Neural progenitor cell (in vitro differentiated cells): ENCODE measurements around the gene AGO3. TPM values are rescaled to one million over a fixed set of nuclear protein-coding genes. Genes with fewer than 3 reads are reported as not detected.
"Not testable (repeated sequence)": the region's sequence is repeated elsewhere in the genome, so short reads cannot be mapped to it uniquely, and the experiment has no call there.

ENCODE experiments used
- DNase-seq: peaks from one replicate; pipeline ENCODE4 v3.0.0-alpha.2; 2016; ENCODE audit warnings: low spot score
- H2AFZ ChIP-seq: fragments of 200-600 bp; sonication (generic); replicated peaks from 2 replicates; pipeline ENCODE4 v1.6.1; 2016; ENCODE audit warnings: antibody characterized with exemption
- H3F3A ChIP-seq: fragments of 200-600 bp; sonication (generic); 2 replicates; pipeline ENCODE4 v1.6.1; 2016; ENCODE audit warnings: antibody characterized with exemption, low read depth
- H3K27ac ChIP-seq: fragments of 200-600 bp; sonication (generic); 2 replicates; pipeline ENCODE4 v1.5.1; 2016; ENCODE audit warnings: mild to moderate bottlenecking
- H3K27me3 ChIP-seq: fragments of 200-600 bp; sonication (generic); 2 replicates; pipeline ENCODE4 v1.6.1; 2016; ENCODE audit warnings: mild to moderate bottlenecking, moderate library complexity
- H3K36me3 ChIP-seq: fragments of 200-600 bp; sonication (generic); 2 replicates; pipeline ENCODE4 v1.5.1; 2016
- H3K4me1 ChIP-seq: fragments of 200-600 bp; sonication (generic); 2 replicates; pipeline ENCODE4 v1.6.1; 2016; ENCODE audit warnings: mixed run types
- H3K4me2 ChIP-seq: fragments of 200-600 bp; sonication (generic); 2 replicates; pipeline ENCODE4 v1.6.1; 2016
- H3K4me3 ChIP-seq: fragments of 200-600 bp; sonication (generic); 2 replicates; pipeline ENCODE4 v1.5.1; 2016
- H3K79me2 ChIP-seq: fragments of 200-600 bp; sonication (generic); 2 replicates; pipeline ENCODE4 v1.6.1; 2016; ENCODE audit warnings: low read depth
- H3K9ac ChIP-seq: fragments of 200-600 bp; sonication (generic); 2 replicates; pipeline ENCODE4 v1.6.1; 2016
- H3K9me3 ChIP-seq: fragments of 200-600 bp; sonication (generic); 2 replicates; pipeline ENCODE4 v1.5.1; 2016; ENCODE audit warnings: low read depth
- H4K20me1 ChIP-seq: fragments of 200-600 bp; sonication (generic); 2 replicates; pipeline ENCODE4 v1.6.1; 2016; ENCODE audit warnings: low read depth
- H3K27ac Mint-ChIP-seq: 3 replicates; pipeline ENCODE4 v1.8.0; 2021; ENCODE audit warnings: mixed read lengths
- H3K27me3 Mint-ChIP-seq: 2 replicates; pipeline ENCODE4 v1.8.0; 2022; ENCODE audit warnings: low read depth, mild to moderate bottlenecking, inconsistent platforms, moderate library complexity, mixed read lengths; ENCODE audit not compliant: insufficient read depth
- H3K36me3 Mint-ChIP-seq: 3 replicates; pipeline ENCODE4 v1.8.0; 2021; ENCODE audit warnings: mixed read lengths
- H3K4me1 Mint-ChIP-seq: 3 replicates; pipeline ENCODE4 v1.8.0; 2021; ENCODE audit warnings: mixed read lengths
- H3K4me3 Mint-ChIP-seq: 3 replicates; pipeline ENCODE4 v1.8.0; 2021; ENCODE audit warnings: mild to moderate bottlenecking, moderate library complexity, mixed read lengths
- H3K9me3 Mint-ChIP-seq: 3 replicates; pipeline ENCODE4 v1.8.0; 2020; ENCODE audit warnings: mixed read lengths
- EZH2 ChIP-seq: fragments of 200-600 bp; sonication (generic); IDR thresholded peaks from 2 replicates; pipeline ENCODE4 v1.6.1; 2017; ENCODE audit warnings: antibody characterized with exemption, mild to moderate bottlenecking, moderate library complexity
- EZH2phosphoT487 ChIP-seq: fragments of 200-600 bp; sonication (generic); IDR thresholded peaks from 2 replicates; pipeline ENCODE4 v1.6.1; 2017; ENCODE audit warnings: antibody characterized with exemption
- total RNA-seq: library from RNA; depleted of rRNA; stranded (reverse); fragments of >200 nt; gene quantifications from 2 replicates; pipeline ENCODE4 v1.2.3, GENCODE V29; 2015; ENCODE audit warnings: low replicate concordance
- TF ChIP-seq, protein P1 (sequence below): fragments of 200-600 bp; sonication (generic); IDR thresholded peaks from 2 replicates; pipeline ENCODE4 v1.5.1; 2017; ENCODE audit warnings: antibody characterized with exemption, mild to moderate bottlenecking

AGO3 gene
- total RNA-seq, 1 donor from 2014 or later, result 45.2 TPM

GRCh38 chr1:35968396-35968795 is 37.5 kb downstream of the AGO3 start:
- H4K20me1 ChIP-seq, result no peaks in the 10 kb centered on the region
- H3K27ac ChIP-seq, result no peak overlapping the region
- no peaks in the 10 kb centered on the region for H3K4me1 ChIP-seq
- H3F3A ChIP-seq, result no peaks in the 10 kb centered on the region
- H3K79me2 ChIP-seq, result peaks cover 22% of the 10 kb centered on the region
- no peak overlapping the region for H3K4me2 ChIP-seq
- no peak for DNase-seq
- H3K27me3 ChIP-seq, result no peaks in the 10 kb centered on the region
- no peak overlapping the region for H3K4me3 ChIP-seq
- Mint-ChIP-seq H3K27ac (no peak overlapping the region), H3K36me3 (peaks cover 18% of the 10 kb centered on the region), H3K9me3 (no peaks in the 10 kb centered on the region), H3K4me3 (no peak overlapping the region), H3K4me1 (no peaks in the 10 kb centered on the region), H3K27me3 (no peaks in the 10 kb centered on the region)
- H3K9me3 ChIP-seq, result no peaks in the 10 kb centered on the region
- no peak overlapping the region for H3K9ac ChIP-seq
- no peak overlapping the region for H2AFZ ChIP-seq
- no peak for TF ChIP-seq EZH2
- TF ChIP-seq, protein P1, sequence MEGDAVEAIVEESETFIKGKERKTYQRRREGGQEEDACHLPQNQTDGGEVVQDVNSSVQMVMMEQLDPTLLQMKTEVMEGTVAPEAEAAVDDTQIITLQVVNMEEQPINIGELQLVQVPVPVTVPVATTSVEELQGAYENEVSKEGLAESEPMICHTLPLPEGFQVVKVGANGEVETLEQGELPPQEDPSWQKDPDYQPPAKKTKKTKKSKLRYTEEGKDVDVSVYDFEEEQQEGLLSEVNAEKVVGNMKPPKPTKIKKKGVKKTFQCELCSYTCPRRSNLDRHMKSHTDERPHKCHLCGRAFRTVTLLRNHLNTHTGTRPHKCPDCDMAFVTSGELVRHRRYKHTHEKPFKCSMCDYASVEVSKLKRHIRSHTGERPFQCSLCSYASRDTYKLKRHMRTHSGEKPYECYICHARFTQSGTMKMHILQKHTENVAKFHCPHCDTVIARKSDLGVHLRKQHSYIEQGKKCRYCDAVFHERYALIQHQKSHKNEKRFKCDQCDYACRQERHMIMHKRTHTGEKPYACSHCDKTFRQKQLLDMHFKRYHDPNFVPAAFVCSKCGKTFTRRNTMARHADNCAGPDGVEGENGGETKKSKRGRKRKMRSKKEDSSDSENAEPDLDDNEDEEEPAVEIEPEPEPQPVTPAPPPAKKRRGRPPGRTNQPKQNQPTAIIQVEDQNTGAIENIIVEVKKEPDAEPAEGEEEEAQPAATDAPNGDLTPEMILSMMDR, result no peak
- no peaks in the 10 kb centered on the region for H3K36me3 ChIP-seq

DNA sequence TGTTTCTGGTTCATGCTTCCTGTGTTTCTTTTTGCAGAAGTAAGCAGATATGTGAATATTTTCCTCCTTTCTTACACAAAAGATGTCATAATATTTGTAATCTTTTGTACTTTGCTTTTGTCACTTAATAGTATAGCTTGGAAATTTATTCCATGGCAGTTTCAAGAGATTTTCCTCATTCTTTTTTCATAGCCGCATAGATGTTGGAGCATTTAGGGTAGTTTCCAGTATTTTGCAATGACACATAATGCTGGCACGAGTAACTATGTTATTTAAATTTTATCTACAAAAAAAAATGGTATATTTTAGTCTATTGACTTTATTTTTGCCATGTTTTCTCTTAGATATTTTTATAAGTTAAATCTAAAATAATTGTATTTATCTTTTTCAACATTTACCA is 40.7 kb downstream of the AGO3 start:
- no peak for DNase-seq
- H3K4me3 ChIP-seq, result no peak overlapping the region
- H3K79me2 ChIP-seq, result peaks cover 9% of the 10 kb centered on the region
- H3K27me3 ChIP-seq, result no peaks in the 10 kb centered on the region
- H3K4me1 ChIP-seq, result no peaks in the 10 kb centered on the region
- peaks cover 18% of the 10 kb centered on the region for H3K36me3 ChIP-seq
- no peak overlapping the region for H3K4me2 ChIP-seq
- H3K4me1 Mint-ChIP-seq, result no peaks in the 10 kb centered on the region
- no peak for TF ChIP-seq EZH2
- H3F3A ChIP-seq, result no peaks in the 10 kb centered on the region
- no peak overlapping the region for H3K27ac ChIP-seq
- H4K20me1 ChIP-seq, result no peaks in the 10 kb centered on the region
- no peak overlapping the region for H3K27ac Mint-ChIP-seq
- H3K36me3 Mint-ChIP-seq, result peaks cover 28% of the 10 kb centered on the region
- no peaks in the 10 kb centered on the region for H3K27me3 Mint-ChIP-seq
- no peak overlapping the region for H2AFZ ChIP-seq
- H3K9ac ChIP-seq, result no peak overlapping the region
- no peak overlapping the region for H3K4me3 Mint-ChIP-seq
- H3K9me3 Mint-ChIP-seq, result no peaks in the 10 kb centered on the region
- no peaks in the 10 kb centered on the region for H3K9me3 ChIP-seq

- not testable (repeated sequence) for H2AFZ ChIP-seq
Measured at GRCh38 chr1:35972631-35973030, 41.7 kb downstream of the AGO3 start.

GRCh38 chr1:35980090-35980489 is 49.2 kb downstream of the AGO3 start:
- Histone ChIP-seq H3K27me3 (no peaks in the 10 kb centered on the region), H3K4me3 (no peak overlapping the region), H3K4me2 (no peak overlapping the region), H2AFZ (no peak overlapping the region), H4K20me1 (no peaks in the 10 kb centered on the region), H3F3A (no peaks in the 10 kb centered on the region), H3K36me3 (peaks cover 15% of the 10 kb centered on the region), H3K79me2 (peaks cover 4% of the 10 kb centered on the region), H3K4me1 (no peaks in the 10 kb centered on the region), H3K27ac (no peak overlapping the region), H3K9ac (no peak overlapping the region), H3K9me3 (no peaks in the 10 kb centered on the region)
- Mint-ChIP-seq H3K27me3 (peaks cover 3% of the 10 kb centered on the region), H3K27ac (no peak overlapping the region), H3K36me3 (peaks cover 8% of the 10 kb centered on the region), H3K4me3 (no peak overlapping the region), H3K9me3 (no peaks in the 10 kb centered on the region), H3K4me1 (no peaks in the 10 kb centered on the region)
- DNase-seq, result no peak
- TF ChIP-seq, protein P1, result no peak
- TF ChIP-seq EZH2phosphoT487 (no peak), EZH2 (no peak)

More at GRCh38 chr1:35972631-35973030, 41.7 kb downstream of the AGO3 start:
- H4K20me1 ChIP-seq, DNase-seq, H3K9ac ChIP-seq, H3K27ac Mint-ChIP-seq, H3K4me1 Mint-ChIP-seq, H3K27me3 Mint-ChIP-seq, H3K9me3 ChIP-seq, H3K4me3 Mint-ChIP-seq, H3K27ac ChIP-seq, H3K27me3 ChIP-seq, H3F3A ChIP-seq, H3K4me2 ChIP-seq, H3K4me3 ChIP-seq, H3K4me1 ChIP-seq, H3K9me3 Mint-ChIP-seq: not testable (repeated sequence)
- H3K79me2 ChIP-seq, result peaks cover 11% of the 10 kb centered on the region
- peaks cover 19% of the 10 kb centered on the region for H3K36me3 ChIP-seq
- H3K36me3 Mint-ChIP-seq, result peaks cover 28% of the 10 kb centered on the region
